ENCODE measurements around the gene POT1.

Gene POT1

DNA sequence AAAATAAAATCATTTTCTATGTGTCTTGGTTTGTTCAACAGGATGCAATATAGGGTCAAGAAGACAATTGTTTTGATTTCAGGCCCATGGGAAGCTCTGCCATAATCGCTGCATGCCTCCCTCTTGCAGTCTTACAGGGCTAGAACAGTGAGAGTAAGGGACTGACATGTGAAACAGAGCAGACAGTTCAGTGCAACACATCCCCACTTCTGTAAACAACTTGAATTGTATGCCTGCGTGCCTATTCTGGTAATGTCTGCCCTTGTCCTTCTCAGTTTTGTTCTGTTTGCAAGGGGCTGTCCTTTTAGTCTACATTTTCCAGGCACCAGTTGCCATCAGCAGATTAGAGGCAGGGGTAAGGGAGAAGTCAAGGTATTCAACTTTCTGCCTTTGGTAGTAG is 129.2 kb downstream of the POT1 start:
- no peak for DNase-seq

DNA sequence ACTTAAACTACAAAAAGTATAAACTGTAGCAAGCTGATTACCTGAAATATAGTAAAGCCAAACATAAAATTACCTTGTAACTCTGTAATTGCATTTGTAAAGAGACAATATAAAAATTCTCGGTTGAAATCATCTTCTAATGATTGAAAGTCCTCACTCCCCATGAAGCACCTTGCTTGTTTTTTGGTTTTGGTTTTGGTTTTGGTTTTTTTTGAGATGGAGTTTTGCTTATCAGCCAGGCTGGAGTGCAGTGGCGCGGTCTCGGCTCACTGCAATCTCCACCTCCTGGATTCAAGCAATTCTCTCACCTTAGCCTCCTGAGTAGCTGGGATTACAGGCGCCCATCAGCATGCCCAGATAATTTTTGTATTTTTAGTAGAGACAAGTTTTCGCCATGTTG is 130.2 kb downstream of the POT1 start:
- DNase-seq: no peak

GRCh38 chr7:124796771-124797170 is 132.9 kb downstream of the POT1 start:
- no peak for DNase-seq

- DNase-seq: no peak
These were observed 136.9 kb downstream of the POT1 start for GRCh38 chr7:124792696-124793095.

DNA sequence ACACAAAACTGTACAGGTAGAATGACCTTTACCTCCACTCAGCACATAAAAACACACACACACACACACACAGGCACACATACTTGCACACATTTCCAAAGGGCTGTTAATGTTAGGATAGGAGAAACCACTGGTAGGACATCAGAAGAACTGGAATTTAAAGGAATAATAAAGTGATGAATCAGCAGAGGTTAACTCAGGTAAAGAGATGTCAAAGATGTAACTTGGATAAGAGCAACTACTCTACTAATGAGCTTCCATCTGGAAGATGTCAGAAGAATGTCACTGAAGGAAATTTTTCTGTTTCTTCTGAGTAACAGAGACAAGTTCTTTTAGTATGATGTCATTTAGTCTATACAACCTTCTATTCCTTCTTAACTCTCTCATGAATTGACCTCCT is 137.6 kb downstream of the POT1 start:
- no peak for DNase-seq

DNA sequence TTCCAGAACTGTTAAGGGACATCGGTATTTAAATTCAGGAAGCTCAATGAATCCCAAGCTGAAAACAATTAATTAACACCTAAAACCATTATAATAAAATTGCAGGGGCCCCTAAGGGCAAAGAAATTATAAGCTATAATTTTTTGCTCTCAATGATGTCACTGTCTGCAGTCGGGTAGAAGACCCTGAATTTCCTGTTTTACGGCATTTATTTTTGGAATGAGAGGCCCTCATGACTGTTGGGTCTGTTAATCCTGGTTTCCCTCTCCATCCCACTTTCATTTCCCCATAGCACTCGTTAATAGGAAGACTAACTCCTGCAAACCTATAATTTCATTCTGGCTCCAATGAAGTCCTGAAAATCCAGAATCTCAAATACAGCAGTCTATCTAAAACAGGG is 138.2 kb downstream of the POT1 start:
- no peak for DNase-seq

GRCh38 chr7:124790645-124791044 is 139.0 kb downstream of the POT1 start:
- no peak for DNase-seq

- DNase-seq: no peak
These were observed 143.6 kb downstream of the POT1 start for GRCh38 chr7:124785994-124786393.

DNA sequence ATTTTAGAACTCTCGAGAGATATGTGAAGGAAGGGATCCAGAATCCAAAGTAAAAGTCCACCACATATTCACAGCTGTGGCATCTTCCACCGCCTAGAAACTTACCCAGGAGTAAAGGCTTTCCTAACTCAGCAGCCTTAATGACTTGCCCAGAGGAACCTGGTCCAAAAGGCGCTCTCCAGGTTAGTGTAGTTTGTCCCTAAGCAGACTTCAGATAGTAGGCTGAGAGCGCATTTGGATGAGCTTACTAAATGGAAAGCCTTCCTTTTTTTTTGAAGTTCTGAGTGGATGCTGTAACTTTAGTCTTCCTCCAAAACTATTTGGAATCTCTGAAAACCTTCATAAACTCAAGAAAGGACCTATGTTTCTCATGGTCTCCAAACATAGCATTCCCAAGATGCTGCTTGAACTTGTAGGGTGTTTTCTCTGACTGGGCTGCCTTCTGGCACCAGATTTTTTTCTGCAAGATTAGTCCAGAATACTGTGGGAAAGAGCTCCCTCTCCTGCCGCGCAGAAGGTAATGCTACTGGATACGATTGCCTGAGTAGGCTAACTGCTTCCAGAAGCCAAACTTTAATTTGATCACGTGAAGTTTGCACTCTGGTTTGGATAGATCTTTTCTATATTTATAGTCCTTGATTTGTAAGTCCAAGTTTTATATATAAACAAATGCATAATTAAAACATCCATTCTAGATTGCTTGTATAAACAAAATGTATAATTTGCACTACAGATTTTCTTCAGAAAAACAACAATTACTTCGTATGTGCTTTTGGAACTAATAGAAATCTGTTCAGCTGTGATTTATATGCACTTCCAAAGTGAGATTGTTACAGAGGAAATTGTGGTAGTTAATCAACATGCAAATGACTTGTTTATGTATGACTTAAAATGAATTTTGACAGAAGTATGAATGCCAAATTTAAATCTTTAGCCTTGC is 144.5 kb downstream of the POT1 start:
- no peak for DNase-seq

DNA sequence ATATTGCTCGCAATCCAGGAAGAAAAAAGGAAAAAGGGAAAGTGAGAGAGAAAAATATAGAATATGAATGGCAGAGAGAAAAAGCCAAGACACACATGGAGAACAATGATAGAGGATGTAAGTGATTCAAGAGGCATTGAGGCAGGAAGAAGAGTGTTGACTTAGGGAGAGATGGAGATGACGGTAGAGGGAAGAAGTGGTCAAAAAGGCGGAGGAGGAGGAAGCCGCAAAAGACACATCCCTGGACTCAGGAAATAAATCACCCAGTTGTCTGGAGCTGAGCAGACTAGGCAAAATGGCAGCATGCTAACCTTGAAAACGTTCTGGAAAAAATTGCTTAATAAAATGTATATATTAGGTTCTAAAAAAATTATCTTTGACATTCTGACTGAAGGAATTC is 146.4 kb downstream of the POT1 start:
- no peak for DNase-seq

DNA sequence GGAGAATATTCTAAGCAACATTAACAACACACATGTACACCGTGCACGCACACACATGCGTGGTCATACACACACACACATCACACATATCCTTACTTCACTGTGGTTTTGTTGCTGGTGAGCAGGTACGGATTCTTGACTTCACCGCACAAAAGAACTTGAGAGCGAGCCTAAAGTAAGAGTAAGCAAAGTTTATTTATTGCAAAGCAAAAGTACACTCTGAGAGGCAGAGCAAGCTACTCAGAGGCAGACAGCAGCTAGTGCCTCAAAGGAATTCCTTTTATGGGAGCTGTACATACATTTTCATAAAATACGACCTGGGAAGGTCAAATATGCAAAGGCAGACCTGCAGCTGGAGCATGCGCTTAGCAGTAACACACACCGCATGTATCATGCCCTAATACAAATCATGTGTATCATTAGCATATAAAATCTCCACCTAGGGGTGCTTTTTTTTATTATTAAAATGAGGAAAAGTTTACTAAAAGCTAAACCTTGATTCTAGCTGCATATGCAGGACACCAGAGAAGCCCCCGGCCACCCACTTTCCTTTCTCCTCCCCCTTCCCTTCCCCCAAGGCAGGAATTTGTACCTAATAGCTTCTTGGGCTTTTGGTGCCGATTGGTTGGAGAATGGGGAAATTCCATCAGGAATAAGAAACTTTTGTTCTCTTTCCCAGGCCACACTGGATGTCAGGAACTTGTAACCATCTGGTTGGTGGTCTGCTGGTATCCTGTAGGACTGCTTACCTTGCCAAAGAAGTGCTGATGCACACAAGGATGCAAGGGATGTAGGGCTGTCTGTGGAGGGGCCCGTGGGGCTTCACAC is 147.5 kb downstream of the POT1 start:
- DNase-seq: no peak

DNA sequence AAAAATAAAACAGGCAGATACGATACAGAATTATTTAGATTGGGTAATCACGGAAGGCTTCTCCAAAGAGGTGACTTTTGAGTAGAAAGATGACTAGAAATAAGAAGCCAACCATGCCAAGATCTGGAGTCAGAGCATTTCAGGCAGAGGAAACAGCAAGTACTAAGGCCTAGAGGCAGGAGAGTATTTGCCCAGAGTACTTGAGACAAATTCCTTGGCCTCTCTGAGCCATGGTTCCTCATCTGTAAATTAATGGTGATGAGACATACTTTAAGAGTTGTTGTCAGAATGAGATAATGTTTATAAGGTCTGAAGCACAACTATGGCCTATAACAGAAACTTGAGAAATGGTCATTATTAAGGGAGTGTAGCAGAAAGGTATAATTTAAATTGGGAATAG is 148.2 kb downstream of the POT1 start:
- no peak for DNase-seq

DNA sequence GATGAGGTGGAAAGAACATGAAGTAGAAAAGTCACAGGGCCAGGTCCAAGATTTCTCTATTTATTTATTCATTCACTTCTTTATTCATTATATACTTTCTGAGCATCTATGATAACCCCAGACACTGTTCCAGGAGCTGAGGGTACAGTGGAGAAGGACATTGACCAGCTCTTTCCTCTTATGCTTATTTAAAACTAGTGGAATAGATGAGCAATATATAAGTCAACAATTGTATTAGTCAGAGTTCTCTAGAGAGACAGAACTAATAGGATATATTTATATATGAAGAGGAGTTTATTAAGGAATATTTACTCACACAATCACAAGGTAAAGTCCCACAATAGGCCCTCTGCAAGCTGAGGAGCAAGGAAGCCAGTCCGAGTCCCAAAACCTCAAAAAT is 149.0 kb downstream of the POT1 start:
- DNase-seq: no peak

GRCh38 chr7:124780056-124780455 is 149.6 kb downstream of the POT1 start:
- no peak for DNase-seq

DNA sequence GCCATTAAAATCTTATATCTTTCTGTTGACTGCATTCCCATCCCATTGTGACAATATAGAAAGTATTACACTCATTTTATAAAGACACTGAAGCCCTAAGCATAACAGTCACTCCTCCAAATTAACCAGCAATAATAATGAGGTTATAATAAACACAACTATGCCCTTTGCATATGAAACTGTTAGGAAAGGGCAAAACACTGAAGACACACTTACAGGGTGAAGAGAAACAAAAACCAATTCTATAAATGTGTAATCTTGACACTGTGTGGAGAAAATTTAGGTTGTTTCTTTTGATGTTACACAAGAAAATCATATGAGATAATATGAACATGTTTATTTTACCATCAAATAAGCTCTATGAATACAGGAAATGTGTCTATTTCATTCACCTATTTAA is 150.0 kb downstream of the POT1 start:
- DNase-seq: no peak

DNA sequence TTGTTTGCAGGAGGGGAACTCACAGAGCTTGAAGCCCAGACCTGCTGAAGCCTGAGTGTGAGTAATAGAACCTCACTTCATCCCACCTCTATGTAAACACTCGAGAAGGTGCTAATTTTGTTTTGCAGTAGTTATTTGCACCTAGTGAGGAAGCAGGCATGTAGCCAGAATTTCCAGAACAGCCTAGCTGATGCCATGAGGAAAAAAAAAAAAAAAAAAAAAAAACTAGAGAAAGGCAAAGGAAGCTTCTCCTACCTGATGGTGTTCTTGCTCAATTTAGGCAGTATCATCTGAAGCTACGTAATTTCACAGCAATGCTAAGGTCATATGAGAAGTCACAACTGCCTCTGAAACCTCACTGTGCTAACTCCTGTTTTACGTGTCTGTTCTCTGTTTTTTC is 150.4 kb downstream of the POT1 start:
- no peak for DNase-seq

DNA sequence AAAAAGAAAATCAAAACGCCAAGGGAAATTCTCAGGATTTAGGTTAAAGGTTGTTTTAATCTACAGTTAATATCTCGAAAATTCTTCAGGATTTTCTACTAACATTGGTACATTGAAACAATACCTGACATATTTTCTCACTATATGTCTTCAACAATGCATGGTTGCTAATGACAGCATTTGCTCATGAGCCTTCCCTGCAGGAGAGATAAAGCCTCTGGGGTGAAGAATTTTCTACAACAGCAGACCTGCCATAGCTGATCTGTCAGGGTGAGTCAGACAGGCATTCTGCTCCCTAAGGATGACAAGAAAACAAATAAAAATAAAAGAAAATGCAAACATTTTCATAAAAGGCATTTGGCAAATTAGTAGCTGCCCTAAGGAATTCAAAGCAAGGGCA is 152.4 kb downstream of the POT1 start:
- no peak for DNase-seq

GRCh38 chr7:124776153-124776552 is 153.5 kb downstream of the POT1 start:
- DNase-seq: no peak

- DNase-seq: no peak
These were observed 154.2 kb downstream of the POT1 start for GRCh38 chr7:124775422-124775821.

DNA sequence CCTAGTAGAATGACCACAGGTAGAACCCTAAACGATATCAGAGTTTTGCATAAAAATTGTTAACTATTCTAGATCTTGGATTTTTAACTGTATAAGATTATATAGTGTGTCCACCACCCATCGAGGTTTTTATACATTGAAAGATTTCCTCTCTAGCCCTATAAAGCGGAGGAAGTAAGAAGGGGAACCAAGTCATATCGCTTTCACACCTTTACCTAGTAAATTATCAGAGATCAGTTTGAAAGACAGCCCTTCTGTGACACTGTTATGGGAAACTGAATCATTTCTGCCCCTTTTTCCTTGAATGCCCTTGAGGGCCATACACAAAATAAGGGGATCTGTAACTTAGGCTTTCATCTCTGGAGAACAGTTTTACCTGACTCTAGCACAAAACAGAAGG is 155.7 kb downstream of the POT1 start:
- DNase-seq: no peak

DNA sequence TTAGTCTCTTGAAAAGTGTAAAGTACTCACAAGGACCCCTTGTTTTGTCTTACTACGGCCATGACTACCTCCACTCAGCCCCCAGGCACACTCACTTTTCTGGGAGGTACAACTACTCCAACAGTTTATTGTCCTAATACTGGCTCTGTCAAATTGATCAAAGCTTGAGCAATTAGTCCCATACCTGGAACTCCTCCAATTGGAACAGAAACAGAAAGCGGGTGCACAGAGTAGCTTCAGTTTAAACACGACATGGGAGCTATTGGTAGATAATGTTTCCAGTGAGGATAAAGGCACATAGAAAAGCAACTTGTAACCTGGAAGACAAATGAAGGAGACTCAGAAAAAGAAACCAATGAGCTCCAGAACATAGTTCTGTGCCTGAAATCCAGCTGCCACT is 156.3 kb downstream of the POT1 start:
- DNase-seq: no peak

Data from activated CD8-positive, alpha-beta memory T cell treated with anti-CD3 and anti-CD28 coated beads, Interleukin-2, amount 50 U/mL, for 48 hours (primary cell).